HEK293T (cell line): ENCODE results near the gene NT5DC4.

Source experiments
- CTBP1 ChIP-seq: fragments of 450-650 bp; IDR thresholded peaks from 2 replicates; pipeline ENCODE4 v1.6.1; 2016; ENCODE audit warnings: borderline replicate concordance
- FOXM1 ChIP-seq: fragments of 450-650 bp; IDR thresholded peaks from 2 replicates; pipeline ENCODE4 v1.6.1; 2017; ENCODE audit warnings: mild to moderate bottlenecking, borderline replicate concordance
- NFRKB ChIP-seq: fragments of 450-650 bp; IDR thresholded peaks from 2 replicates; pipeline ENCODE4 v1.6.1; 2016; ENCODE audit warnings: mild to moderate bottlenecking, moderate library complexity
- TARDBP ChIP-seq: fragments of 450-650 bp; IDR thresholded peaks from 2 replicates; pipeline ENCODE4 v1.6.1; 2016

DNA sequence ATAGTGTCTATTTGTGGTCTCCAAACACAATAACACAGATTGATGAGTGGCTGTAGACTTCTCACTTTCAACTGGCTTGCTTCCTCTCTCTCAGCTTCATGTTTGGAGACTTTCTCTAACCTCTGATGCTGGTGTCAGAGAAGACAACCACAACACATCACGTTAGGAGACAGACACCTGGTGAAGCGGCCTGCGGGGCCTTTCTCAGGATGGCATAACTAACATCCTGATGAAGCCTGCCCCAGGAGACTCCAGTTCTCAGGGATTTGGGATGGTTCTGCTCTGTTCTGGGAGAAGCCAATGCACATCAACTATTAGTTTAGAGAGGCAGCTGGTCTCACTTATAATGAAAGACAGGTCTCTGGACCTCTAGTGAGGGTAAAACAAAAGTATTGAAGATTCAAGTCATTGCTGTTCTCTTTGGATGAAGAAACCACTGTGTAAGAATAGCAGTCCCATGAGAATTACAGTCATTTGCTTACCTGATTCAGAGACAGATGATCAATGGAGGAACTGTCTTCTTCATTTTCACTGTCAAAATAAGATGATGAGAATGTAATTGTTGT lies 61.5 kb downstream of the NT5DC4 start:
- TF ChIP-seq FOXM1 (no peak), TARDBP (no peak), CTBP1 (no peak), NFRKB (no peak)
